GM21423 (cell line): ENCODE measurements around the gene TEX2.

Experiments used
- ATAC-seq: cut with Tn5 transposase; IDR thresholded peaks from one replicate; pipeline ENCODE4 v1.9.1; 2021; ENCODE audit warnings: mild to moderate bottlenecking, moderate library complexity; ENCODE audit not compliant: unreplicated experiment

Gene TEX2

DNA sequence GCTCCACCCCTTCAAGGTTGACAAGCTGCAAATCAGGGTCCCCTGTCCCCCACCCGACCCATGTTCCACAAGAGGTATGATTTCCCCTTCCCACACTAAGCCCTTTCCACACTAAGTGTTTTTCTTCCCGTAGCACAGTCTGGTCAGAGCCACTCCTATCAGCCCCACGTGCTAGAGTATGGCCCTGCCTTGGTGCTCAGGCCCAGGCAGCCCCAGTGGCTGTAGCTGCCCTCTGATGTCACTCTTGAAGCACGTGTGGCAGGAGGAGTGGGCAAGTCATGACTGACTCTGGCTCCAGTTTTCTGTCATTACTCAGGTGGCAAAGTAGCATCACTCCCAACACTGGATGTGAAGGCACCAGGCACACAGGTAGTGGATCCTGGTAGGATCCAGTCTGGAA is 97.7 kb downstream of the TEX2 start:
- ATAC-seq, result no peak

DNA sequence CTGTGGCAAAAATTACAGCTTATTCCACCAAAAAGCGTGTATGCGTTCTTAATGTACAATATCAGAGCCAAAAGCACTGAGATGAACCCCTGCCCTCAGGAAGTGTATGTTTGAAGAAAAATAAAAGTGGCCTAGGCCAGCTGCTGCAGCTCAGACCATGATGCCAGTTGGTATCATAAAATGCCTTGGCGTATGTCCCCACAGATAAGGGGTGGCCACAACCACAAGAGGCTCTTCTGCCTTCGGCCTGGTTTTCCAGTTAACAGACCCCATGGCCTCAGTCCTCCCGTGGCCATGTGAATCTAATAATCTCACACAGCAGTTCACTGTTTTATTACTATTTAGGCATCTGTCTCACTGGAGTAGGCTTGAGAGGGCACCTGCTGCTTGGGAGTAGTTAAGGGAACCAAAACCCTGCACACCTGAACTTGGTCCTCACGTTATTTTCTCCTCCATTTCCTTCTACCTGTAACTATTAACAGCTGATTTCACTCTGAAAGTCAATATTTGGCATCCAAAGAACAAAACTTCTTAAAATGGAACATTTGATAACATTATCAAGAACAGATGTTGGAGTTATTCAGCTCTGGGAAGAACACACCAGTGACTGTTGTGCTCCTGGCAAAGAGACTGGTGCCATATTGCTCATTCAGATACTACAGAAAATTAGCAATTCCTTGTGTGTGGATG is 98.3 kb downstream of the TEX2 start:
- ATAC-seq, result no peak

DNA sequence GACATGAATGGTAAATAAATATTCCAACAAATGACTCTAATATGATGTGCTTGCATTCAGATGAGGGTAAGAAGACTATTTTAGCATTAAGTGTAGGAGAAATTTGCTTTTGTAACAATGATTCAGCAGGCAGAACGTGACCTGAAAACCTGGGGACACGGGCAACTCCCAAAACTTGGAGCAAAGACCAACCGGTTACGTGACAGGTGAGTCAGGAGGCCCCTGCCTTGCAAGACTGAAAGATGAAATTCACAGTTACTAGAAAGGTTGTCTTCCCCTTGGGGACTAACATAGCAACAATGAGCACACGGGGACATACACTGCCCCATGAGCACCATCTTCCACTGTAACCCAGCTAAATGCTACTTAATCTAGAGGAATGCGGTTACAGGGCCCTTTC is 99.6 kb downstream of the TEX2 start:
- ATAC-seq, result no peak

DNA sequence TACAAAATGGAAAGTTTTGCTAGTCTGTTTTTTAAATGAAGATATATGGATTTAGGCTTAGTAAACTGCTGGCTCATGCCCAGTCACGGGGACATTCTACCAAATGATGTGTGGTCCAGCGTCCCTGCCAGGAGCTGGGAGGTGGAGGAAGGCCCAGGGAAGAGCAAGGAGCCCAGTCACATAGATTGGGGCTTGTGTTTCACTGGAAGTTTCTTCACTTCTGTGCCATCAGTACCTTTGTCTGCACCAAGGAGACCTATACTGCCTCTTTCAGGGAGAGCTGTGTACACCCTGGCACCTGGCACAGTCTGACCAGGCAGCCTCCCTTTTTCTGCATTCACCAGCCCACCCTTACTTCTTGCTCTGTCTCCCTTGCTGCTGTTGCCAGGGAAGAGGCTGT is 100.5 kb downstream of the TEX2 start:
- no peak for ATAC-seq

DNA sequence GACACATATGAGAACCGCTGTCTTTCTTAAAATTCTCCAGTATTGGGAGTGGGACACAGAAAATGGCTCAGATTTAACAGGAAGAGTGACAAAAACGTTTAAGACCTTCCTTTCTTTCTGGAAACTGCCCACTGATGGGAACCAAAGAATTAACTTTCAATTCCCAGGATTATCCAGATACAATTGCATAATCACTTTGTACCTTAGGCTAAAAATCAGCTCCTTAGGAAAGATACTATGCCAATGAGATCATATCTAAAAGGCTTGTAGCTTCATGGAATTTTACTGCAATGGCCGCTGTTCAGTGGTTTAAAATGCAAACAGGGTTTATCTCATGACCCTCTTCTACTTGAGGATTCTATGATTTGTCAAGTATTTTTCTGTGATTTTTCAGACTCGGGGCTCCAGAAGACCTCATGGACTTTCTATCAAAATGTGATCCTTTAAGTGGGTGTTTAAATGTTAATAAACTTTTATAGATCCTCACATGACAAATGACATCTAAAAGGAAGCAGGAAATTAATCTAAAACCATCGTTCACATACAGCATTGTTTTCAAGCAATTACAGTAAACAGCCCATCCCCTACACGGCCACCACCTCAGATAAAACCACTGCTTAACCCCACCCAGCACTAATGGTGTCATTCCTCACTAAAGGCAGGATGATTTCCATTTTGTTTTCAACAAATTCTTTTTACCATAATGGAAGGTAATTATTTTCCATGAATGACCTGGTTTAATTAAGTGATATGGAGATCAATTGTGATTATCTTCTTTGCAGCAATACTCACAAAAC is 101.5 kb downstream of the TEX2 start:
- no peak for ATAC-seq

DNA sequence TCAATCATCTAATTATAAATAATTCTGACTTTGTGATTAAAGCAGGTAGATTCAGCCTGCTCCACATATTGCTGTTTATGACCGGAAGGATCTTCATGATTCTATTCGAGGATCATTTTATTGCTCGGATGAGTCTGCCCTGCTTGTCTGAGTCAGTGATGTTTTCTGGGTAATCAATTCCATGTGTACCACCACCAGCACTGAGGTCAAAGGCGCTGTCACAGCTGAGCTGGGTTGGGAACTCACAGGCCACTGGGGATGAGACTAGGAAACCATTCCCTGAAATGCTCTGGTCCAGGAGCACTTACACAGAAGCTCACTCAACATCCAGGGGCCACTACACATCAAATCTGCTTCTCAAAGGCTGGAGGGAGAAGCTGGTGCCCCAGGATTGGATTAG is 102.7 kb downstream of the TEX2 start:
- no peak for ATAC-seq

DNA sequence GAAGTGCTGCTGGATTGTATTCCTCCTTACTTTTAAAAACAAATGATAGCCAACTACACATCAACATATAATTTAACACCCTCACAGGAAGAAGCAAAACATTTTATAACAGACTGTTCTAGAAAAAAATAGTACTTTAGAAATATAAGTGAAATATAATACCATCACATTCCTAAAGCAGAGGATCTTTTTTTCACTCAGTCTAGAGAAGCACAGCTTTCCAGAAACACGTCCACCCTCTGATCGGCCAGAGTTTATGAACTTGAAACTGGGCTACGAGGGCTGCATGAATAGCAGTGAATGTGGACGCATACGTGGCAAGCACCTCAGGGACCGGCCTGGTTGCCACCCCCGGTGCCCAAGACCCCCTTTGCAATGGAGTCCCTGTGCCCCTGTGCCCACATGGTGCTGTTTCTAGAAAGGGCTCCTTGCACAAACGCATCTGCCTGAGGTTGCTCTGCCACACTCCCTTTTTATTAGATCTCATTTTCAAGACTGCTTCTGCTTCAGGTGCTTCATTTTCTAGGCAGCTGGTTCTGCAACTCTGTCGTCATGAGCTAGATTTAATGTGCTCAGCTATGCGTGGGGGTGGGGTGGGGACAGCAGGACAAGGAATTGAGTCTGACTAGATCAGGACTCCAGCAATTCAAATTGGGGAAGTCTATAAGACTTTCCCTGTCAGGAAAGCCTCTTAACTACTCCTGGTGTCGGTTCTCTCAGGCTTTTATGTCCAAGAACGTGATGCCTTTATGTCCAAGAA is 104.0 kb downstream of the TEX2 start:
- no peak for ATAC-seq

DNA sequence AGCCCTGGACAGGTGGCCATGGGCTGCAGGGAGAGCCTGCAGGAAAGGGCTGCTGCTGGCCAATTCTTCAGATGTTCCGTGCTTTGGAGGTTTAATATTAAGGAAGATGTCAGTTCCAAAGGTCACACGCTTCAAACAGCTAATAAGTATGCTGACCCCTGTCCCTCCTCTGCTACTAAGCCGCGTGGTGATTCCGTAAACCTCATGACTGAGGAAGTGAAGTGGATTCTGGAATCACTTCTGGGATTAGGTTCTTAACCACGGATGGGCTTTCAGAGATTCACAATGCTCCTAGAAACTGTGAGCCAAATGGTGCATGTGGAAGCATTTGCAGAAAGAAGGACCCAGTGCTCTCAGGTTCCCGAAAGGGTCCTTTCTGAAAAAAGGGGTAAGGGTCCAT is 104.7 kb downstream of the TEX2 start:
- no peak for ATAC-seq

DNA sequence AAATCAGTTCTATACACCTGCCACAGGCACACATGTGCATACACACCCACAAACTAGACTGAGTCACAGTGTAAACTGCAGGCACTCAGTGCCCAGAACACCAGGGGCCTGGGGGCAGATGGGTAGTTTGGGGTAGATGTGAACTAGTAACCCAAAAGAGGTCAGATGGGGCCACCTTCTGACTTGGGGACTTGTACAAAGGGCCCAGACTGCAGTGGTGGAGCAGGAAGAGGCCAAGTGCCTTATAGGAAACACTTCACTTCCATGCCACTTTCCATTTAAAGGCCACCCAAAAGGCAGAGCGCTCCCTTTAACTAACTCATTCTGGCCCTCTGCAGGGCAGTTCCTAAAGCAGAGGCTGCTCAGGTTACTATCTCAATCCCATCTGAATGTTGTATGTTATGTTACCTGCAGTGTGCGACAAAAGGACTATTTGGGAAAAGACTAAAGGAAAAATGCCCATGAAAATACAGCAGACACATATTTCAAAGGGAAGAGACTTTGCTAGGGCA is 105.3 kb downstream of the TEX2 start:
- no peak for ATAC-seq

DNA sequence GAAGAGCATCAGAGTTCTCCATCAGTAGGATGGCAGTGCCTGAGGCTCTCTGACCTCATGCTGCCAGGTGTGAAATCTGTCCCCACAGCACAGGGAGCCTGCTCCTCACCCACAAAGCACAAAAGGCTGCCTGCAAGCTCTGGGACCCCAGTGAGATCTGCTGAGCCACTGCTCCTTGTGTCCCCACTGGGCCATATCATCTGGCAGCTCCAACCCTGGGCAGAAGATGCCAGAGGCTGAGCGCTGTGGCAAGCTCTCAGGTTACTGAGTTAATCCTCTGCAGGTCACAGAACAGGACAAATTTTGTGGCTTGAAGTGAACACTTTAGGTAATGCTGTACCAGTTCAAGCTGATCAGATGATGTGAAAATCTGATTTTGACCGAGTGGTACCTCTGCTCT is 106.4 kb downstream of the TEX2 start:
- no peak for ATAC-seq

DNA sequence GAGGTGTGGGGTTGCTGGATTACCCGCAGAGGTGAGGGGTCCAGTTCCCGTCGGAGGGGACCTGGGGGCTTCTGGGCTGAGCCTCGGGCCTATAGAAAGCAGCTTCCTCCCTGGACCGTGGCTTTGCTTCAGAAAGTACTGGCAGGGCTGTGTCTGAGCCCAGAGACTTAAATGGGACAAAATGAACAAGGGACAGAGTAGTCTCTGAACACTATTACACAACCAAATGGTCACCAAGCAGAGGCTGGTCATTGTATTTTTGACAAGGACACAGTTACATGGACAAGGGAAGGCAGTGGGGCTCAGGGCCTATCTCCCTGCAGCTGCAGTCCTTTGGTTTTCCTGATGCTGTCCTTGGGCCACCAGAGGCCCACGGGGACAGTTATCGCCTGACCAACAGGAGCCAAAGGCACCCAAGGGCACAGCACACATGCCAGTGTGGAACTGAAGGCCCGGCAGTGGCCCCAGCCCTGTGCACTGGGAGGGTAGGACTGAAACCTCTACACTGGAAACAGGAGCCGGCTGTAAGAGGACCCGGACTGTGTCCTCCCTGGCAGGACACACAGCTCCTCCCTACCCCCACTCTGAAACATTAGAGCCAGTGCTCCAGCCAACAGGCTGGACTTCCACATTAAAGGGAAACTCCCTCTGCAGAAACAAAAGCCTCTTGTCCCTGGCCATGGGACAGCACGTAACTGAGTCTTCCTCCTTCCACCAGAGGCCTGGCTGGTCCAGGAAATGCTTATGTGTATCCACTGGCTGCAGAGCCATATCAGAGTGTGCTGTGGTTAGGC is 107.1 kb downstream of the TEX2 start:
- ATAC-seq, result no peak

DNA sequence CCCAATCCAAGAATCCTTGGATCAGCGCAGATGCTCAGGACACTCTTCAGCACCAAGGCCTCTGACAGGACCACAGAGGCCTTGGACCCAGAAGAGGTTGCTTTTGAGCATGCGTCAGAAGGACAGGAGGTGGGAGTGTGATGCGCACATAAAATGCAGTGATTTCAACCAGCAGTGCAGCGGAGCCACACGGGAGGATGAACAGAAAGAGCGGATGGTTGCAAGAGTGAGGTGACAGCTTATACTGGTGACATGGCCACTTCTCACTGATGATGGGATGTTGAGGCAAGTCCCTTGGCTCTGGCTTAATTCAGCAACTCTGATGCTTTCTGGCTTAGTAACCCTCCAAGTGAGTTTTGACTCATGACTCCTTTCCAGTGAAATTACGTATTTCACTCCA is 107.9 kb downstream of the TEX2 start:
- no peak for ATAC-seq

DNA sequence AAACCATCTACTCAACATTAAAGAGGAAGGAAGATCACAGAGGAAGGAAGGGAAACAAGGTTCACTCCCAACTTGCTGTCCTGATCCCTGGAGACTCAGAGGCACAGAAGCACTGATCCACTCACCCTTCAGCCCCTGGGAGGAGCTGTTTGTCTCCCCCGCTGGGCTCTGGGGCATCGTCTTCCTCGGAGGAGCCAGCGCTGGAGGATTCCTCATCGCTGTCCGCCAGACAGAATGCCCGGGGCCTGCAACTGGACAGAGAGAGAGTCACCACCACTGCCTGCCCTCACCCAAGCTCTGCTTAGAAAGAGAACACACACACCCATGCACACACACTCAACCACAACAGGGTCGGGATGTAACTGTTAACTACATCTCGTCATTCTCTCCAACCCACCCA is 108.3 kb downstream of the TEX2 start:
- no peak for ATAC-seq

DNA sequence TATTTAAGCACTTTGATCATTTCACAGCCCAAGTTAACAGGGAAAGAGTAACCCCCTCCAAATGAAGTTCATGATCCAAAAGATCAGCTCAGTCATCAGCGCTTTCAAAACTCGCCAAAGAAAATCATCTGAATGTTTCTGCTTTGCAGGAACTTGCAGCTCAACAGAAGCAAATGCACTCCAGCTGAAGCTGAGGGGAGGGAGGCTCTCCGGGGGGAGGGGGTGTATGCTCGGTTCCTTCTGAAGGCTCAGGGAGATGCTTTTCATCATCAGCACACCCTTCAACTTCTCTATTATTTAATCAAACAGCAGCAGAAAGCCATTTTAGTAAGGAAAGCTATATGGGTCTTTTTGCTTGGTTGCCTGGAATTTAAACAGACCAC is 108.8 kb downstream of the TEX2 start:
- ATAC-seq, result no peak

DNA sequence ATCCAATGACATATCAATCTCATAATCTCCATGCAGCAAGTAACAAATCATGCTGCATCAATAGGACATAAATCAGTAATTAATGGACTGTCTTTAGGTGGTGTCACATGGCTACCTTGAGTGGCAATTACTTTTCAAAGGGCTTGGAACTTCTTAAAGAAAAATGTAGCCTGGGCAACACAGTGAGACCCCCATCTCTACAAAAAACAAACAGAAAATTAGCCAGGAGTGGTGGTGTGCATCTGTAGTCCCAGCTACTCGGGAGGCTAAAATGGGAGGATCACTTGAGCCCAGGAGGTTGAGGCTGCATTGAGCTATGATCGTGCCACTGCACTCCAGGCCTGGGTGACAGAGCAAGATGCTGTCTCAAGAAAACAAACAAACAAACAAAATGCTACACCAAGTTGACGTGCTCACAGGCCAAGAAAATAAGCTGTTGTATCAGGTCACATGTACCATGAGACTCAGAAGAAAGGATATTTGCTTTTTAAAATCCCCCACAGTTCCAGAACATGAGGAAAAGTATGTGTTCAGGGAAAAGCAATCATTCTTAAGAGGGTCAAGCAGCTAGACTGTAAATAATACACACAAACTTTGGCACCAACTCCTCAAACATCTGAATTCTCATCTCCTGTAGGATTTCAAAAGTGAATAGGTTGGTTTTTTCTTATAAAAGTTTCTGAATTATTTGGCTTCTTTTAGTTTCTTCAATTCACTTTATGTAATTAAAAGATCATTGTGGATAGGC is 109.3 kb downstream of the TEX2 start:
- no peak for ATAC-seq

DNA sequence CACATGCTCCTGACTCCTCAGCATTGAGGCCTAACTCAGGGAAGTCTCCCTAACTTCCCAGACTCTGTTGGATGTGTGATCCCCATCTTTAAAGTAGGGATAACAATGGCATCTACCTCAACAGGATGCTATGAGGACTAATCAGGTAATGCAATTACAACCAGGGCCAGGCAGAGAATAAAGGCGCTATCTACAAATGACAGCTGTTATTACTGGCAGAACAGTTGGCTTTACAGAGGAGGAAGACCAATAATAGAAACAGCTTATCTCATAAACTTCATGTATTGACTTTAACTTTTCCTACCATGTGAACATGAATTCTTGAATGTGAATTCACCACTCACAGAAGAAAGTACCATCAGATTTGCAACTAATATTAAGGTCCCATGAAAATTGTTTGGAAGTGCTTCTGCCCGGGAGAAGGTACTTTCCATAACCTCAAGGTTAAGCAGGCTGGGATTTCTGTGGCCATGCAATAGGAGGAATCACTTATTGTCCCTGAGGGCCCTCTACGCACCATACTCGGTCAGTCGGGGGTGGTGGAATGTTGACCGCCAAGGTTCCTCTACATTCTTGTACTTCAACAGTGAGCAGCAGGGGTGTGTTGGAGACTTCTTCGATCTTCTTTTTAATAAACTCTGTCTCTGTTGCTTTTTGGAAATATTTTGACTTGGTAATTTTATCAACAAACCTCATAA is 110.5 kb downstream of the TEX2 start:
- ATAC-seq, result no peak

DNA sequence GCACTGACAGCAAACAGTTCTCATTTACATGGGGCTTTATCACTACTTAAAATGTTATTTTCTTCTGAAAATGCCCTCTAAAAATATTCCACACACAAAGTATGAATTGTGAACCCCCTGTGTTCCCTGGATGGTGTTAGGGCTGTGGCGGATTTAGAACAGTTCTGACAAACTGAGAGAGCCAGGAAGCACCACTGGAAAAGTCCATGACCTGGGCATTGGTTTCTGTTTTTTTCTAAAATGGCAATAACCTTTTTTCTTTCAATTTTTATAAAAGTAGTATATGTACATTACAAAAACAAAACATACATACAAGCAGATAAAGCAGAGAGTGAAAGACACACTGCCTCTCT is 112.1 kb downstream of the TEX2 start:
- no peak for ATAC-seq

DNA sequence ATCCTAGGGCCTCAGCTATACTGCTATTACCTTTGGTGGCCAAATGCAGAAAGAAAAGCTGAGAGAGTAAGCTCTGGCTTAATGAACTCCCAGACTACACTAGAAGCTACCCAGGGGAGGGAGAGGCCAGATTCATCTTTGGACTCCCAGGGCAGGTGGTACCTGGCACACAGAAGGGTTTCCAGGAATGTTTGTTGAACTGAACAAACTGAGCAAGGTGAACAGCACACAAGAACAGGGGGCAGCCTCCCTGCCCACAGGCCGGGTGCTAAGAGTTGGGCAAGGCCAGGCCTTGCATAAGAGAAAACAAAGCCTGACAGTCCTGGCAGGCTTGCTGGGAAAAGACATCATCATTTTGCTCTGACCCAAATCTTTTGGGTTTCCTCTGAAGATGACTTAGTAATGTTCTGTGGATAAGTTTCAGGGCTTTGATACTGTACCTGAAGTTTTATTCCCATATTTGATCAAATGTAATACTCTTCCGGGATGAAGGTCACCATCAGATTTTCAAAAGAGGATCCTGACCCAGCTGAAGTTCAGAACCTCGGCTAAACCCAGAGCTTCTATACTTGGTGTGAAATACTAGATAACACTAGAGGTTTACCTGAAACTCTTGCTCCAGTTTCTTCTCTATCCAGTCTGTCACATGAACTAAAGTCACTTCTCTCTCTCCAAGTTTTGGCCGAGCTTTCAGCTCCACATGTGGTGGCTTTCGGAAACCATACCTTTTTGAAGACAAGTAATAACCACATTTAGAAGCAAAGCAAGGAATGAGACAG is 112.6 kb downstream of the TEX2 start:
- ATAC-seq, result no peak

DNA sequence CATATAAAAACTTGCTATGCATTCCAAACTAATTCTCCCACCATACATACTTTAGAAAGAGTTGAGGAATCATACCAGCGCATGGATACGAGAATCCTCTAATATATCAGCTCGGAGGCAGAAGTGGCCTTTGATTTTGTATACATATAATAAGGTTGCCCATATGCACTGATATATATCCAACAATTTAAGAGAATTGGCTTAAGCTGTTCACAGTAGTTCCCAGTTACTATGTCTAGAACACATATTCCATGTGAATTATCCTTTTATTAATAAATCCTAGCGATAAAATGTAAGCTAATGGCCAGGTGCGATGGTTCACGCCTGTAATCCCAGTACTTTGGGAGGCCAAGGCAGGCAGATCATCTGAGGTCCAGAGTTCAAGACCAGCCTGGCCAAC is 113.9 kb downstream of the TEX2 start:
- no peak for ATAC-seq
